Astrocyte (in vitro differentiated cells and primary cell): ENCODE measurements around the gene MATN1.

Source experiments
- EZH2 ChIP-seq: IDR thresholded peaks from 2 replicates; pipeline ENCODE4 v1.6.1; 2012; ENCODE audit warnings: mild to moderate bottlenecking, low read length, inconsistent platforms; ENCODE audit not compliant: insufficient read depth
- TF ChIP-seq, protein P1 (sequence below): IDR thresholded peaks from 2 replicates; pipeline ENCODE4 v1.5.1; 2011; ENCODE audit warnings: low read depth, mild to moderate bottlenecking, inconsistent platforms, low read length, moderate library complexity; ENCODE audit not compliant: insufficient read depth

DNA sequence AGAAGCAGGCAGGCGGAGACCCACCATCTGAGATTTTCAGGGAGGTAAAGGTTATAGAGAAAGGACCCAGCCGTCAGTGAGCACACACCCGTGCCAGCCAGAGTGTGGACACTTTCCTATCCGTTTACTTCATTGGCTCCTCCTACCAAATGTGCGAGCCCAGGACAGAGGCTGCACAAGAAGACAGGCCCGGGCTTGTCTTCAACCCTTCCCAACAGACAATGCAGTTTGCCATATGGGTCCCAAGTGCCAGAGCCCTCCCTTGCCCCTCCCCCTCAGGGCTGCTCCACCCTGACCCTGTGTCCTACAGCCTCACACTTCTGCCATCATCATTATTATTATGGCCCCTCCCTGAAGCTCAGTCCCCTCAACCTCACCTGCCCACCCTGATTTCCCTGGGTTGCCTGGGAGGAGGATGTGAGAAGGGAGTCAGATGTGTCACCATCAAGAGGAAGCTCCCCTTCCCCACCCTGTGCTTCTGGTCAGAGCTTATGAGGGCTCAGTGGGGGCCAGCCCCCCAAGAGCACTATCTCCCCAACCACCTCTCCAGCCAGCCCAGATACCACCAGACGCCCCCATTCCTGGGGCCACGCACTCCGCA, 24.8 kb upstream of the MATN1 start:
- TF ChIP-seq, protein P1, sequence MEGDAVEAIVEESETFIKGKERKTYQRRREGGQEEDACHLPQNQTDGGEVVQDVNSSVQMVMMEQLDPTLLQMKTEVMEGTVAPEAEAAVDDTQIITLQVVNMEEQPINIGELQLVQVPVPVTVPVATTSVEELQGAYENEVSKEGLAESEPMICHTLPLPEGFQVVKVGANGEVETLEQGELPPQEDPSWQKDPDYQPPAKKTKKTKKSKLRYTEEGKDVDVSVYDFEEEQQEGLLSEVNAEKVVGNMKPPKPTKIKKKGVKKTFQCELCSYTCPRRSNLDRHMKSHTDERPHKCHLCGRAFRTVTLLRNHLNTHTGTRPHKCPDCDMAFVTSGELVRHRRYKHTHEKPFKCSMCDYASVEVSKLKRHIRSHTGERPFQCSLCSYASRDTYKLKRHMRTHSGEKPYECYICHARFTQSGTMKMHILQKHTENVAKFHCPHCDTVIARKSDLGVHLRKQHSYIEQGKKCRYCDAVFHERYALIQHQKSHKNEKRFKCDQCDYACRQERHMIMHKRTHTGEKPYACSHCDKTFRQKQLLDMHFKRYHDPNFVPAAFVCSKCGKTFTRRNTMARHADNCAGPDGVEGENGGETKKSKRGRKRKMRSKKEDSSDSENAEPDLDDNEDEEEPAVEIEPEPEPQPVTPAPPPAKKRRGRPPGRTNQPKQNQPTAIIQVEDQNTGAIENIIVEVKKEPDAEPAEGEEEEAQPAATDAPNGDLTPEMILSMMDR, result no peak
- no peak for TF ChIP-seq EZH2
